Uterus (tissue), 2 donors: ENCODE results near the gene FTCDNL1.

Experiments
- CTCF ChIP-seq, 4 experiments: fragments of 200-600 bp in 2 of 4; fragments of 450-650 bp in 2 of 4; sonication (generic) in 2 of 4; IDR thresholded peaks; one replicate each; pipeline ENCODE4 v1.5.1; 2016 to 2019; ENCODE audit warnings: antibody characterized with exemption in 4 of 4, mild to moderate bottlenecking in 2 of 4, moderate library complexity in 1 of 4
- POLR2A ChIP-seq, 2 donors: fragments of 450-650 bp; IDR thresholded peaks; one replicate each; pipeline ENCODE4 v1.6.1; 2016; ENCODE audit warnings: antibody characterized with exemption in 2 of 2, mild to moderate bottlenecking in 1 of 2, moderate library complexity in 1 of 2

GRCh38 chr2:199734011-199734410, 117.0 kb downstream of the FTCDNL1 start:
- TF ChIP-seq CTCF (IDR thresholded peaks at IDR 0.05) (no peak), POLR2A (IDR thresholded peaks at IDR 0.05) (no peak)
